Prostate gland (tissue), 2 donors: ENCODE results near the gene GNA15. TPM values are rescaled to one million over a fixed set of nuclear protein-coding genes. Genes with fewer than 3 reads are reported as not detected.

ENCODE experiments used
- DNase-seq: peaks from one replicate; pipeline ENCODE4 v3.0.0-alpha.2; 2019; ENCODE audit warnings: low spot score
- H3K27ac ChIP-seq, 2 donors: fragments of 200-600 bp; sonication (generic); 2 replicates each; pipeline ENCODE4 v1.5.1; 2017 to 2019
- H3K27me3 ChIP-seq: fragments of 200-600 bp; sonication (generic); replicated peaks from 2 replicates; pipeline ENCODE4 v1.5.1; 2019; ENCODE audit not compliant: insufficient read depth
- H3K36me3 ChIP-seq, 2 donors: fragments of 200-600 bp; sonication (generic); 1 replicate in 1 of 2; 2 replicates in 1 of 2; pipeline versions ENCODE4 v1.5.1 to v1.8.1; 2017 to 2019
- H3K4me1 ChIP-seq: fragments of 200-600 bp; sonication (generic); replicated peaks from 2 replicates; pipeline ENCODE4 v1.5.1; 2019
- H3K4me3 ChIP-seq, 2 donors: fragments of 200-600 bp; sonication (generic); 2 replicates each; pipeline ENCODE4 v1.5.1; 2017 to 2019
- H3K9me3 ChIP-seq: fragments of 200-600 bp; sonication (generic); 2 replicates; pipeline ENCODE4 v1.5.1; 2017
- CTCF ChIP-seq, 4 experiments: fragments of 200-600 bp in 2 of 4; fragments of 450-650 bp in 2 of 4; sonication (generic) in 2 of 4; IDR thresholded peaks; 1 replicate in 3 of 4; 2 replicates in 1 of 4; pipeline ENCODE4 v1.5.1; 2016 to 2019; ENCODE audit warnings: antibody characterized with exemption in 4 of 4, mild to moderate bottlenecking in 2 of 4, moderate library complexity in 2 of 4
- POLR2A ChIP-seq: fragments of 450-650 bp; IDR thresholded peaks from one replicate; pipeline ENCODE4 v1.6.1; 2016; ENCODE audit warnings: antibody characterized with exemption, mild to moderate bottlenecking
- POLR2AphosphoS5 ChIP-seq: sonication (generic); formaldehyde crosslinking; IDR thresholded peaks from one replicate; pipeline ENCODE4 v1.6.1; 2017; ENCODE audit warnings: antibody characterized with exemption
- WGBS: methylation state at CpG from one replicate; pipeline ENCODE4 v1.1.5; 2018; 5-methylcytosine and 5-hydroxymethylcytosine counted together
- intact Hi-C: fragments of 100-400 bp; cut with DNase I; formaldehyde crosslinking; loops from one replicate; pipeline ENCODE4 v1.14.2; 2022
- total RNA-seq, 2 donors: library from RNA; depleted of rRNA; stranded (reverse); fragments of >200 nt; gene quantifications; one replicate each; pipeline ENCODE4 v1.1.0, GENCODE V29; 2016

Gene GNA15
- total RNA-seq, 2 donors from 2014 or later, result 11.1 to 13.3 TPM

- Histone ChIP-seq H3K4me3 (no peak overlapping the region), H3K27ac (no peak overlapping the region), H3K9me3 (no peaks in the 10 kb centered on the region), H3K27me3 (no peaks in the 10 kb centered on the region), H3K36me3 (no peaks in the 10 kb centered on the region), H3K4me1 (peaks cover 6% of the 10 kb centered on the region)
- 15% methylated on average over 1 of the region's 1 CpG for WGBS
- intact Hi-C loops, result no loop called here
- TF ChIP-seq POLR2A, result no peak
- peak; percentile 8 for TF ChIP-seq POLR2AphosphoS5
- peak in 3 of 4 experiments; percentile 57 to 72 (median 72) for TF ChIP-seq CTCF (IDR thresholded peaks at IDR 0.05)
- peak; percentile 41 for DNase-seq
These were observed 6.7 kb upstream of the GNA15 start for GRCh38 chr19:3129112-3129511.

GRCh38 chr19:3131168-3131567, 4.7 kb upstream of the GNA15 start:
- Histone ChIP-seq H3K4me3 (no peak overlapping the region), H3K27ac (no peak overlapping the region), H3K27me3 (no peaks in the 10 kb centered on the region), H3K4me1 (peaks cover 6% of the 10 kb centered on the region), H3K9me3 (no peaks in the 10 kb centered on the region), H3K36me3 (no peaks in the 10 kb centered on the region)
- WGBS, result 93% methylated on average over 24 of the region's 24 CpGs
- no peak for DNase-seq
- TF ChIP-seq POLR2A (no peak), POLR2AphosphoS5 (no peak), CTCF (IDR thresholded peaks at IDR 0.05) (no peak)
- intact Hi-C loops, result no loop called here

GRCh38 chr19:3132971-3133792, 2.7 kb upstream of the GNA15 start:
- peaks cover 6% of the 10 kb centered on the region for H3K4me1 ChIP-seq
- H3K27me3 ChIP-seq, result no peaks in the 10 kb centered on the region
- H3K27ac ChIP-seq, result peak overlapping the region; percentile 75 to 76
- no peak overlapping the region for H3K4me3 ChIP-seq
- TF ChIP-seq POLR2A (peak; percentile 17), POLR2AphosphoS5 (peak; percentile 56), CTCF (IDR thresholded peaks at IDR 0.05) (no peak)
- 38% methylated on average over 24 of the region's 24 CpGs for WGBS
- H3K9me3 ChIP-seq, result no peaks in the 10 kb centered on the region
- intact Hi-C loops, result no loop called here
- DNase-seq, result peak; percentile 53
- H3K36me3 ChIP-seq, result no peaks in the 10 kb centered on the region

- Histone ChIP-seq H3K36me3 (no peaks in the 10 kb centered on the region), H3K4me1 (peaks cover 6% of the 10 kb centered on the region), H3K9me3 (no peaks in the 10 kb centered on the region), H3K27me3 (no peaks in the 10 kb centered on the region), H3K27ac (peak overlapping the region; percentile 75 to 76), H3K4me3 (no peak overlapping the region)
- intact Hi-C loops, result no loop called here
- no peak for DNase-seq
- 76% methylated on average over 4 of the region's 4 CpGs for WGBS
- TF ChIP-seq POLR2AphosphoS5, result no peak
- no peak for TF ChIP-seq POLR2A
- TF ChIP-seq CTCF (IDR thresholded peaks at IDR 0.05), result no peak
These were observed 2.1 kb upstream of the GNA15 start for GRCh38 chr19:3133793-3134116.

- Histone ChIP-seq H3K4me1 (peaks cover 6% of the 10 kb centered on the region), H3K27me3 (no peaks in the 10 kb centered on the region), H3K27ac (peak overlapping the region; percentile 75 to 79), H3K4me3 (peak overlapping the region; percentile 34 to 47), H3K36me3 (no peaks in the 10 kb centered on the region), H3K9me3 (no peaks in the 10 kb centered on the region)
- peak; percentile 62 for TF ChIP-seq POLR2AphosphoS5
- no peak for TF ChIP-seq CTCF (IDR thresholded peaks at IDR 0.05)
- peak; percentile 73 for TF ChIP-seq POLR2A
- 47% methylated on average over 16 of the region's 16 CpGs for WGBS
- intact Hi-C loops, result no loop called here
- DNase-seq, result peak; percentile 66
These were observed 837 bp downstream of the GNA15 start for GRCh38 chr19:3136684-3137055.
